Nephron progenitor cell (in vitro differentiated cells): ENCODE measurements around the gene ZNF223.

Experiments
- DNase-seq: peaks from one replicate; pipeline ENCODE4 v3.0.0; 2021
- H3K27ac Mint-ChIP-seq: 2 replicates; pipeline ENCODE4 v1.8.0; 2021; ENCODE audit warnings: mild to moderate bottlenecking, moderate library complexity, mixed read lengths
- H3K27me3 Mint-ChIP-seq: 2 replicates; pipeline ENCODE4 v1.8.0; 2021; ENCODE audit warnings: mild to moderate bottlenecking, low read depth, mixed read lengths; ENCODE audit not compliant: poor library complexity
- H3K36me3 Mint-ChIP-seq: 2 replicates; pipeline ENCODE4 v1.8.0; 2021; ENCODE audit warnings: low read depth, mixed read lengths
- H3K4me1 Mint-ChIP-seq: 2 replicates; pipeline ENCODE4 v1.8.0; 2021; ENCODE audit warnings: mixed read lengths
- H3K4me3 Mint-ChIP-seq: 2 replicates; pipeline ENCODE4 v1.8.0; 2021; ENCODE audit warnings: mild to moderate bottlenecking, moderate library complexity, mixed read lengths
- H3K9me3 Mint-ChIP-seq: 2 replicates; pipeline ENCODE4 v1.8.0; 2021; ENCODE audit warnings: mild to moderate bottlenecking, moderate library complexity, mixed read lengths
- CTCF ChIP-seq: fragments of 200-600 bp; sonication (generic); IDR thresholded peaks from 2 replicates; pipeline ENCODE4 v1.5.0; 2021; ENCODE audit warnings: antibody characterized with exemption

The ZNF223 gene

GRCh38 chr19:44072543-44073401, 20.9 kb downstream of the ZNF223 start:
- no peak for DNase-seq
- Mint-ChIP-seq H3K4me1 (peaks cover 20% of the 10 kb centered on the region), H3K36me3 (peaks cover 73% of the 10 kb centered on the region), H3K4me3 (peak overlapping the region; percentile 92), H3K27me3 (peaks cover 5% of the 10 kb centered on the region), H3K9me3 (peaks cover 66% of the 10 kb centered on the region), H3K27ac (no peak overlapping the region)
- no peak for TF ChIP-seq CTCF

GRCh38 chr19:44076325-44076724, 24.5 kb downstream of the ZNF223 start:
- H3K9me3 Mint-ChIP-seq, result peaks cover 39% of the 10 kb centered on the region
- no peak overlapping the region for H3K27ac Mint-ChIP-seq
- peaks cover 66% of the 10 kb centered on the region for H3K36me3 Mint-ChIP-seq
- DNase-seq, result no peak
- H3K4me3 Mint-ChIP-seq, result no peak overlapping the region
- H3K4me1 Mint-ChIP-seq, result peaks cover 20% of the 10 kb centered on the region
- TF ChIP-seq CTCF, result no peak
- H3K27me3 Mint-ChIP-seq, result peaks cover 5% of the 10 kb centered on the region

- Mint-ChIP-seq H3K27ac (no peak overlapping the region), H3K4me3 (no peak overlapping the region), H3K27me3 (peaks cover 19% of the 10 kb centered on the region), H3K4me1 (peaks cover 14% of the 10 kb centered on the region), H3K36me3 (peaks cover 24% of the 10 kb centered on the region), H3K9me3 (peaks cover 5% of the 10 kb centered on the region)
- TF ChIP-seq CTCF, result no peak
- no peak for DNase-seq
Measured at GRCh38 chr19:44092108-44092507, 40.3 kb downstream of the ZNF223 start.

- Mint-ChIP-seq H3K36me3 (peaks cover 34% of the 10 kb centered on the region), H3K27me3 (peaks cover 16% of the 10 kb centered on the region), H3K4me3 (peak within 1 kb of the TSS; percentile 99), H3K27ac (peak within 1 kb of the TSS; percentile 99), H3K4me1 (peaks cover 14% of the 10 kb centered on the region), H3K9me3 (peaks cover 5% of the 10 kb centered on the region)
- DNase-seq, result peak; percentile 89
- TF ChIP-seq CTCF, result no peak
Measured at GRCh38 chr19:44093931-44094765, 42.3 kb downstream of the ZNF223 start, which contains the start of gene ZNF224. Gene ZNF224, plus strand, starts transcription at chr19:44094361. Its CDS starts 3,513 bp downstream, at chr19:44097874.

- Mint-ChIP-seq H3K36me3 (peaks cover 94% of the 10 kb centered on the region), H3K27ac (no peak overlapping the region), H3K27me3 (no peaks in the 10 kb centered on the region), H3K4me3 (no peak overlapping the region), H3K9me3 (peaks cover 91% of the 10 kb centered on the region), H3K4me1 (peaks cover 9% of the 10 kb centered on the region)
- no peak for DNase-seq
- TF ChIP-seq CTCF, result no peak
Measured at GRCh38 chr19:44107751-44108150, 55.9 kb downstream of the ZNF223 start.
